Brain microvascular endothelial cell (primary cell): ENCODE measurements around the gene MRPL22.

Experiments
- DNase-seq: peaks from one replicate; pipeline ENCODE4 v3.0.0-alpha.2; 2020
- H3K27ac ChIP-seq: fragments of 250-450 bp; sonication (Bioruptor Pico); 2 replicates; pipeline ENCODE4 v1.5.1; 2020; ENCODE audit warnings: mild to moderate bottlenecking, moderate library complexity
- H3K27me3 ChIP-seq: fragments of 250-450 bp; sonication (Bioruptor Pico); replicated peaks from 2 replicates; pipeline ENCODE4 v1.5.1; 2020; ENCODE audit warnings: mild to moderate bottlenecking
- H3K36me3 ChIP-seq: fragments of 250-450 bp; sonication (Bioruptor Pico); replicated peaks from 2 replicates; pipeline ENCODE4 v1.5.1; 2020; ENCODE audit warnings: mild to moderate bottlenecking
- H3K4me3 ChIP-seq: 2 replicates; pipeline ENCODE4 v1.5.1; 2011; ENCODE audit warnings: low read depth, mild to moderate bottlenecking, control low read depth, low read length, moderate library complexity
- CTCF ChIP-seq: IDR thresholded peaks from 2 replicates; pipeline ENCODE4 v1.5.1; 2011; ENCODE audit warnings: low read depth, mild to moderate bottlenecking, moderate library complexity, low read length, control low read depth, inconsistent platforms; ENCODE audit errors: missing control alignments
- in situ Hi-C: cut with HindIII; loops from 2 replicates; pipeline ENCODE4 v1.10.0; 2017; ENCODE audit warnings: low sequenced_read_pairs, low pct_ligation_motif_present

Gene MRPL22

GRCh38 chr5:154966081-154966841, 25.4 kb downstream of the MRPL22 start:
- Histone ChIP-seq H3K27ac (no peak overlapping the region), H3K36me3 (no peaks in the 10 kb centered on the region), H3K27me3 (no peaks in the 10 kb centered on the region), H3K4me3 (no peak overlapping the region)
- no peak for DNase-seq
- TF ChIP-seq CTCF, result no peak
- in situ Hi-C loops, result no loop called here

- no peak for TF ChIP-seq CTCF
- no peak overlapping the region for H3K27ac ChIP-seq
- no peaks in the 10 kb centered on the region for H3K36me3 ChIP-seq
- in situ Hi-C loops, result no loop called here
- H3K27me3 ChIP-seq, result no peaks in the 10 kb centered on the region
- DNase-seq, result no peak
- no peak overlapping the region for H3K4me3 ChIP-seq
Measured at GRCh38 chr5:154966874-154967273, 26.0 kb downstream of the MRPL22 start.

- peak; percentile 52 for TF ChIP-seq CTCF
- DNase-seq, result peak; percentile 24
- no peak overlapping the region for H3K4me3 ChIP-seq
- no peak overlapping the region for H3K27ac ChIP-seq
- H3K36me3 ChIP-seq, result no peaks in the 10 kb centered on the region
- no peaks in the 10 kb centered on the region for H3K27me3 ChIP-seq
- in situ Hi-C loops, result no loop called here
Measured at GRCh38 chr5:154967421-154968024, 26.6 kb downstream of the MRPL22 start.

GRCh38 chr5:154968953-154969352, 28.1 kb downstream of the MRPL22 start:
- in situ Hi-C loops, result no loop called here
- no peak for DNase-seq
- Histone ChIP-seq H3K4me3 (no peak overlapping the region), H3K27me3 (no peaks in the 10 kb centered on the region), H3K36me3 (no peaks in the 10 kb centered on the region), H3K27ac (no peak overlapping the region)
- no peak for TF ChIP-seq CTCF

GRCh38 chr5:154970759-154971158, 29.9 kb downstream of the MRPL22 start:
- Histone ChIP-seq H3K27me3 (no peaks in the 10 kb centered on the region), H3K27ac (no peak overlapping the region), H3K36me3 (no peaks in the 10 kb centered on the region), H3K4me3 (no peak overlapping the region)
- DNase-seq, result peak; percentile 31
- TF ChIP-seq CTCF, result no peak
- in situ Hi-C loops, result no loop called here
